Measurements from ENCODE around the gene LAMA5.
A peak's percentile ranks its signal among the peaks of the same experiment; 100 is the strongest.

Gene LAMA5

GRCh38 chr20:62311832-62312661, 55.1 kb downstream of the LAMA5 start:
- no peak for DNase-seq

- DNase-seq: no peak
Observed at GRCh38 chr20:62311150-62311549, 56.0 kb downstream of the LAMA5 start.

GRCh38 chr20:62310757-62311121, 56.4 kb downstream of the LAMA5 start:
- DNase-seq: no peak

DNA sequence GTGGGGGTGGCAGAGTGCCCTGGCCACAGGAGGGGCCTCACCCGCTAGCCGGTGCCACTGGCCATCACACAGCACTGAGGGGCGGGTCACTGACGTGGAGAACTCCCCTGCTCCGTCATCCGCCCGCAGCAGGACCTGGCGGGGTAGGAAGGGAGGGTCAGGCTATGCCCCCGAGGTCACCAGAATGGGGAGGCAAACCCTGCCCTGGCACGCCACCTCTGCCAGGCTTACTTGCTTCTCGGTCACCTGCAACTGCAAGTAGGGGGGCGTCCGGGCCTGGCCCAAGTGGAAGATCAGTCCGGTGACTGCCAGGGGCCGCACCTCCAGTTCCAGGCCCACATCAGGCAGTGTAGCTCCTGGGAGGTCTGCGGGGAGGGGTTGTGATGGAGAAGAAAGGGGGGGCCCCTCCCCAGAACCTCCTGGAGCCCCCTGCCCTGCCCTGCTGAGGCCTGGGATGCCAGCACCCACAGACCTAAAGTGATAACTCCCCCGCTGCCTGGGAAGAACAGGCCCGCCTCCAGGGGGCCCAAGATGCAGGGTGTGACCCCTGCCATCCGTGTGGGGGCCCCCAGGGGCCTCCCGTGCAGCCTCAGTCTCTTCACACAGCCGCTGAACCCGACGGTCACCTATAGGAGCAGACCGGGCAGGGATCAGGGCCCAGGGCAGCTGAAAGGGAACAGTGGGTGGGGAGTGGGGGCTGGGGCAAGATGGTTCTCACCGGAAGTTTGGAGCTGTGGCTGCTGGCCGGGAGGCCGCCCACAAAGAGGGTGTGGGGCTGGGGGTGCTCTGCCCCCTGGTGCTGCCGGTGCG, 57.0 kb downstream of the LAMA5 start:
- no peak for DNase-seq

DNA sequence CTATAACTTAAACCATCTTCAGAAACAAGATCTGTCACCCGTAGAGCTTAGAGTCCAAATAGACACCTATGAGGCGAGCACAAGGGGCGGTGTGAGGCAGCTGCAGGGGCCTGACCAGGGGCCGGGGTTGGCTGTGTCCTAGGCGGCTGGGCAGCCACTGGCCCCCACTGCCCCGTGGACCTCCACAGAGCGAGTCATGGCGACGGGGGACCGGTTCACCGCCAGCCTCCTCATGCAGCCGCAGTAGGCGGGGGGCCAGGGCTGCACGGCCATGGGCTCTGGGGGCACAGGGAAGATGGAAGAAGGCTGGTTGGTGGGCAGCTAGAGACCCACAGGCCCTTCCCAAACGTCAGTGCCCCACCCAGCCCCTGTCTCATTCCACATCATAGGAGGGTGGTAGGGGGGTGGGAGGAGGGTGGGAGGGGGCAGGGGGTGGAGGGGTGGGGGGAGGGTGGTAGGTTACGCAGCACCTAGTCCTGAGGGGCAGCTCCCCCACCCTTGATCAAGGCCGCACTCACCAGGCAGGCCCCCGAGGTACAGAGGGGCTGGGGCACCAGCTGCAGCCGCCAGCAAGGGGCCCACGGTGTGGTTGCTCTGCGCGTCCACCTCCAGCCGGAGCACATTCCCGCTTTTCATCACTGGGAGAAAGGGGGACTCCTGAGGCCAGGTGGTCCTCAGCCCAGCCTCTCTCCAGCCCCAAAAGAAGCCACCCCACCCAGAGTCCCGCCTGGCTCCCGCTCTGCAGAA, 57.7 kb downstream of the LAMA5 start:
- no peak for DNase-seq

- DNase-seq: no peak
Observed at GRCh38 chr20:62308102-62308822, 58.9 kb downstream of the LAMA5 start.

DNA sequence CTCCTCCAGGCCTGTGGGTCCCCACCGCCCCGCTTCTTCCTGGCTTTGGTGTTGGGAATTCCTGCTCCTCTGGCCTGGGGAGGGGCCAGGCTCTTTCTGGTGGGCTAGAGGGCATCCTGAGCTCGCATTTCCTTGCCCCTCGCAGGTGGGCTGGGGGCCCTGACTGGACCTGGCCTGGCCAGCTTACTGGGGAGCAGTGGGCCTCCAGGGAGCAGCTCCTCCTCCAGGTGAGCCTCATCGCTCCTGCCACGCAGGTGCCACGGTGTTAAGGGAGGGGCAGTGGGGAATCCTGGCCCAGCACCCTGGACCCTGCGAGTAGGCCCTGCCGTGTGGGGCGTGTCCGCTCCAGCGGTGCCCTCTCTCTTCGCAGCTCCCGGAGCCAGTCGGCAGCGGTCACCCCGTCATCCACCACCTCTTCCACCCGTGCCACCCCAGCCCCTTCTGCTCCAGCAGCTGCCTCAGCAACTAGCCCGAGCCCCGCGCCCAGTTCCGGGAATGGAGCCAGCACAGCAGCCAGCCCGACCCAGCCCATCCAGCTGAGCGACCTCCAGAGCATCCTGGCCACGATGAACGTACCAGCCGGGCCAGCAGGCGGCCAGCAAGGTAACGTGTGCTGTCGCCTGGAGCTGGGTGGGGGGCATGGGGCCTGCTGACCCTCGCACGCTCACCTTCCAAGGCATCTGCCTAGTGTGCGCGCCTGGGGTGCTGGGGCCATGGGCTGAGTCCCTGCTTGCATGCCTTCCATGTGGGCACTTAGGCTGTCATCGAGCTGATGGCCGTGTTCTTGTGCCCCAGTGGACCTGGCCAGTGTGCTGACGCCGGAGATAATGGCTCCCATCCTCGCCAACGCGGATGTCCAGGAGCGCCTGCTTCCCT, 59.6 kb downstream of the LAMA5 start:
- DNase-seq: no peak

DNA sequence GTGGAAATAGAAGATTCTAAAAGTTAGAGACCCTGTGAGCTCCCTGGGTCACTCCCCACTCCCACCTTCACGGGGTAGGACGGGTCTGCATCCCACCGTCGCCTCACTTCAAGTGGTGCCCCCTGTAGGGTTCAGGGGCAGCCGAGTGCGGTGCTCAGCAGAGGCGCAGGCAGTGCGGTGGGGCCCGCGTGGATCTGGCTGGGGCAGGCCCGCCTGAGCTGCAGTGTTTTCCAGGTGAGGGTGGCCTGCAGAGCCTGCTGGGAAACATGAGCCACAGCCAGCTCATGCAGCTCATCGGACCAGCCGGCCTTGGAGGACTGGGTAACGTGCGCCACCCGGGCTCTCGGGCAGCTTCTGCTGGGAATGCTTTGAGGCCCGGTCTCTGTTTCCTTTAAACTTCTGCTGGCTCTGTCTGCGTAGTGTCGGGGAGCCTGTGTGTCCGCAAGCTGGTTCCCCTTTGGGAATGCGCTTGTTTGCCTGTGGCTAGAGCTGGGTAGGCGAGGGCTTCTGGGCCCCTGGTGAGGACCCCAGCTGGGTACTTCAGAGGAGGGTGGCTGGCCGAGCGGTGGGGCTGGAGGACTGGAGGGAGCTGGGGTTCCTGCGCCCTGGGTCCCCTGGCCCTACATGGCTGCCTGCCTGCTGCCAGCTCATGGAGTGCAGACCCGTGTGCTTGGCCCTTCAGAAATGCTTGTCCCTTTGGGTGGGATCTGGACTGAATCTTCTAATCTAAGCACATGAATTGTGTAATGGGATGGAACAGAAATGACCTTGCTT, 60.5 kb downstream of the LAMA5 start:
- DNase-seq: no peak

DNA sequence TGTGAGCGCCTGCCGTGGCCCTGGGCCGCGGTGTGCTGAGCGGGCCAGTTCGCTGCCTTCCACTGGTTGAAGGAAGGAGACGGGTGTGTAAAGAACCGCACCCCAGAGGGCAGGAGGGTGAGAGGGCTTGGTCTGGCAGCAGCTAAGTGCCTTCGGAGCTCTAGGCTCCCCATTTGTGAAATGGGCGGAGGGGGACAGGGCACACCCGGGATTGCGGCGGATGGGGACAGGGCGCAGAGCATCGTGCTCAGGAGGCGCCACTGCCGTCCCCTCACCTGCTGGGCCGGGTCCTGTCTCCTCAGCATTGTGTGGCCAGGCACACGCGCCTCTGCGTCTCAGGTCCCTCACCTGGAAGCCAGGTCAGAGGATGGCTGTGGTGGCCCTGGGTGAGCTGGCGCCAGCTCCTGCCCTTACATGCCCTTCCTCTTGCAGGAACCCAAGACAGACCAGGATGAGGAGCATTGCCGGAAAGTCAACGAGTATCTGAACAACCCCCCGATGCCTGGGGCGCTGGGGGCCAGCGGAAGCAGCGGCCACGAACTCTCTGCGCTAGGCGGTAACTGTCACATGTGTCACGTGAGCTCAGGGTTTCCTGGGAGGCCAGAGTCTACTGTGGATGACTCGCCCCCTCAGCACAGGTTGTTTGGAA, 61.2 kb downstream of the LAMA5 start:
- no peak for DNase-seq

- DNase-seq: no peak
Observed at GRCh38 chr20:62305149-62305764, 61.9 kb downstream of the LAMA5 start.

DNA sequence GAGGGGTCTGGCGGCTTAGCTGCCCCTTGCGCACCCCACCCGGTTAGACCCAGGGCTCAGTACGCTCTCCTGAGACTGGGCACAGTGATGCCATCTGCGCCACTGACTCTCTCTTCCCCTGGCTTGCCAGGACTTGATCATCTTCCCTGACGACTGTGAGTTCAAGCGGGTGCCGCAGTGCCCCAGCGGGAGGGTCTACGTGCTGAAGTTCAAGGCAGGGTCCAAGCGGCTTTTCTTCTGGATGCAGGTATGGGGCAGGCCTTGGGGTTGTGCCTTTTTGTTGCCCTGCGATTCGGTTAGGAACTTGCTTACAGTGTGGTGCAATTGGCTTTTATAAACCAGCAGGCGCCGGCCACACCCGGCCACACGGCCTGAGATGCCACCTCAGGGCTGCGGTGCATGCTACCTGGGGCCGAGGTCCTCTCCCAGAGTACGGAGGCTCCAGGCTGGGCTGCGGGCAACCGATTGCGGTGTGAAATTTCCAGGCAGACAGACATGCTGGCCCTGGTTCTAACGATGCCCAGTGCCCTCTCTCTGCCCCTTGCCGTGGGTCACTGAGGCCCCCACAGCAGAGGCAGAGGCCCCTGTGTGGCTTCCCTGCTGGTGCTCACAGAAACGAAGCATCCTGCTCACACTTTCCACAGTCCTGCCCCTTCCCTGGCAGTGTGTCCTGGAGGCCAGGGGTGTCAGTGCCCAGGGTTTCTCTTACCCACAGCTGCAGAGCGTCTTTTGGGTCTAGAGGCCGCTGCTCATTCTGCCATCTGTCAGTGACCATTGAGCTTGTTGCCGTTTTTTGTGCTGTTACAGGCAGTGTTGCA, 62.6 kb downstream of the LAMA5 start:
- DNase-seq: no peak

DNA sequence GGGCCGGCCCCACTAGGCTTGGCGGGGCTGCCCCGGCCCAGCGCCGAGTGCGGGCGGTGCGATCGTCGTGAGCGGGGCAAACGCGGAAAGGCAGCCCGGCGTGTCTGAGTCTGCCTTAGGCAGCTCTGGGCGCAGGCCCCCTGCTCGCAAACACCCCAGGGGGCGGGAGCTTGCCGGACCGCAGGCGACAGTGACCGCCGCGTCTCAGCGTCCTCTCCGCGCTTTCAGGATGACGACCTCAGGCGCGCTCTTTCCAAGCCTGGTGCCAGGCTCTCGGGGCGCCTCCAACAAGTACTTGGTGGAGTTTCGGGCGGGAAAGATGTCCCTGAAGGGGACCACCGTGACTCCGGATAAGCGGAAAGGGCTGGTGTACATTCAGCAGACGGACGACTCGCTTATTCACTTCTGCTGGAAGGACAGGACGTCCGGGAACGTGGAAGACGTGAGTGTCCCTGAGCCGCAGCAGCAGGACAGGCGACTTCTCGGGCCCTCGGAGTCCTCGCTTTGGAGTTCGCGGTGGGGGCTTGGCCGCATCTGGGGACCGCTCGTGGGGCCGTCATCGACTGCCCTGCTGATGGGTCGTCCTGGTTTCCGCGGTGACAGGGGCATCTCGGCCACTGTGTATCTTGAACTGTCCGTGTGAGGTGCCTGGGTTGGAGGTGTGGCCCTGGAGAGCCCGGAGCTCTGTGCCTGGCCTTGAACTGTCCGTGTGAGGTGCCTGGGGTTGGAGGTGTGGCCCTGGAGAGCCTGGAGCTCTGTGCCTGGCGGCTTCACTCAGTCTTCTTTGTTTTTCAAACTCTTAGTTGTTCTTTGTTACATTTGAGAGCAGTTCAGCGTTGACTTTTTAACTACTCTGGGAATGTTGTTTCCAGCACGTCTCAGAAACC, 63.5 kb downstream of the LAMA5 start:
- DNase-seq: peak; percentile 33

- no peak for DNase-seq
Observed at GRCh38 chr20:62303062-62303339, 64.1 kb downstream of the LAMA5 start.

- DNase-seq: peak; percentile 97
Observed at GRCh38 chr20:62302341-62303061, 64.6 kb downstream of the LAMA5 start, which contains the start of gene ADRM1. ADRM1 (plus strand) TSS chr20:62302997; CDS start chr20:62303569, 572 bp downstream.

- DNase-seq: peak; percentile 95
Observed at GRCh38 chr20:62301773-62302340, 65.3 kb downstream of the LAMA5 start.

- DNase-seq: no peak
Observed at GRCh38 chr20:62301111-62301668, 65.9 kb downstream of the LAMA5 start.

- DNase-seq: no peak
Observed at GRCh38 chr20:62300319-62300718, 66.8 kb downstream of the LAMA5 start.

Data from activated CD4-positive, alpha-beta T cell treated with anti-CD3 and anti-CD28 coated beads for 48 hours (primary cell).